GM18507 (cell line): Measurements from ENCODE around the gene R3HCC1L.

Experiments
- DNase-seq: peaks from one replicate; pipeline ENCODE4 v3.0.0; 2011; ENCODE audit warnings: low read depth; ENCODE audit not compliant: insufficient read length; ENCODE audit errors: extremely low spot score
- FAIRE-seq: peaks from 2 replicates; lab custom pipeline; 2011; peaks lifted over from hg19 to GRCh38; lab: Jason Lieb, UNC

Gene R3HCC1L

DNA sequence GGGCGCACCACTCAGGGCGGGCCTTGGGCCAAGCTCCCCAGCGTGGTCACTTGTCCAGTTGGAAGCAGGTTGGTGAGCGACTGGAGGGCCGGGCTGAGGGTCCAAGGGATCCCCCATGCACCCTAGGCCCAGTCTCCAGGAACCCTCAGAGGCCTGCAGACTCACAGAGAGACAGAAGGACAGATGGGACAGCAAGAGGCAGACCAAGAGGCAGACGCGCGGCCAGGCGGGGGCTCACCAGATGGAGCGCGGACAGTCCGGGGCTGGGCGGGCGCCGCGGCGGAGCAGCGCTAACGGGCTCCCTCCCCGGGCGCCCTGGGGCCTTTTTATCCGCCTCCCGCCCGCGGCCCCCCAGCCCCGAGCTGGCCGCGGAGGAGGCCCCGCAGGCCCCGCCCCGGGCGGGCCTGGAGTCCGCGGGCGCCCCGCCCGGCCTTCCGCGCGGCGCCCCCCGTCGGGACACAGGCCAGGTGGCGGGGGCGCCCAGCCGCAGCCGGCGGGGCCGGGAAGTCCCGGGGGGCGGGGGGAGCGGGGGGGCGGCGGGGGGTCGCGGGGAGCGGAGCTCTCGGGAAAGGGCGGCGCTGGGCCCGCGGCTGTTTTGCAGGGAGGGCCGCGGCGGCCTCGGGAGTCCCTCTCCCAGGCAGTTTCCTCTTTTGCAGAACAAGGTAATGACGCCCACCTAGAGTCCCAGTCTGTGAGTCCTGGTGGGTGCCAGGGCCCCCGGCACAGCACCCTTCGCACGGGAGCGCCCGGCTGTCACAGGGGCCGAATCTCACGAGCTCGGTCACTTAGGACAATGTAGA lies 133.6 kb downstream of the R3HCC1L start, which contains the start of gene LOXL4:
LOXL4 (minus strand) TSS at position 301 of the 800 bp plus-strand sequence. CDS start 5,175 bp downstream, outside the sequence.
- no peak for FAIRE-seq
- DNase-seq = no peak

DNA sequence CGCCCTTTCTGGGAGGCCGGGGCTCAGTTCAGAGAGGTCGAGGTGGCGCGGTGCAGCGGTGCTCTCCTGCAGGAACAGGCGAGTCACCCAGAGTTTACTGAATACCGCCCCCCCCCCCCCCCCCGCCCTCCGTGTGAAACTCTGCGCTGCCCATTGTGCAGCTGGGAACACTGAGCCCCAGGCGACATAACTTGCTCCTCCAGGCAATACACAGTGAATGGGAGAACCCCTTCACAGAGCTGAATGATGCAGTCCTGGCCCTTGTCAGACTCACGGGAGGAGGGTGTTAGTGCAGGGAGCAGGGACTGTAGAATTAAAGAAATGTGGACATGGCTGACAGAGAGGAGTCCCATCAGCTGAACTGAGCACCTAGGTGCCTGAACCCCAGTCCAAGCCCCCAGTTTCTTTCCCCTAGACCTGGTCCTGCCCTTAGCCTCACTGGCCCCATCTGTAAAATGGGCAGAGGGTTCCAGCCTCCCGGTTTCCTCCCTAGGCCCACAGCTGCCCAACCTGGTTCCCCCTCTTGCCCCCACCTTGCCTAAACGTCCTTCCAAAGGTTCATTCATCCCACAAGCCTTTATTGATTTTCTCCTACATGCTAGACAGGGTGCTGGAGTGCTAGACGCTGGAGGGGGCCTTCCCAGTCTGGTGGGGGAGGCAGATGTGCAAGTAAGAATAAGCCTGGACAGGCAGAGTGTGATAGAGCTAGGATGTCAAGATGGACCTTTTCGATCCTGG lies 134.4 kb downstream of the R3HCC1L start:
- no peak for FAIRE-seq
- DNase-seq = no peak

DNA sequence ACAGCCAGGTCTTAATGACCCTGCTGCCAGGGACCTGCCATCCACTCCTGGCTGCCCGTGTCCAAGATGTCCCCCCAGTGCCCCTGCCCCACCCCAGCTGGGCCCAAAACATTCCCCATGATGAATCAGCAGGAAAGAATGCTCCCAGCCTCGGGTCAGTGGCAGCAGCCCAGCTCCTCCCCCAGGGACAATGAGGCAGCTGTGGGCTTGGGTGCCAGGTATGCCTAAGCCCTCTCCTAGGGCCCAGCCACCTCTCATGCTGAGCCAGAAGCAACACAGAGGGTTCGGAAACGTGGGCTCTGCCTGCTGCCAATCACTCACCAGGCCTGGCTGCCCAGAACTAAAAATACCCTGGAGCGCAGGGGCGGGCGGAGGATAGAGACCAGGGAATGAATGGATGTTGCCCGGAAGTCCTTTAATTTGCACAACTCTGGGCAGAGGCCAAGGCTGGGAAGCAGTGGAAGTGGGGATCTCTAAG lies 135.0 kb downstream of the R3HCC1L start:
- FAIRE-seq (no peak), DNase-seq (no peak)

DNA sequence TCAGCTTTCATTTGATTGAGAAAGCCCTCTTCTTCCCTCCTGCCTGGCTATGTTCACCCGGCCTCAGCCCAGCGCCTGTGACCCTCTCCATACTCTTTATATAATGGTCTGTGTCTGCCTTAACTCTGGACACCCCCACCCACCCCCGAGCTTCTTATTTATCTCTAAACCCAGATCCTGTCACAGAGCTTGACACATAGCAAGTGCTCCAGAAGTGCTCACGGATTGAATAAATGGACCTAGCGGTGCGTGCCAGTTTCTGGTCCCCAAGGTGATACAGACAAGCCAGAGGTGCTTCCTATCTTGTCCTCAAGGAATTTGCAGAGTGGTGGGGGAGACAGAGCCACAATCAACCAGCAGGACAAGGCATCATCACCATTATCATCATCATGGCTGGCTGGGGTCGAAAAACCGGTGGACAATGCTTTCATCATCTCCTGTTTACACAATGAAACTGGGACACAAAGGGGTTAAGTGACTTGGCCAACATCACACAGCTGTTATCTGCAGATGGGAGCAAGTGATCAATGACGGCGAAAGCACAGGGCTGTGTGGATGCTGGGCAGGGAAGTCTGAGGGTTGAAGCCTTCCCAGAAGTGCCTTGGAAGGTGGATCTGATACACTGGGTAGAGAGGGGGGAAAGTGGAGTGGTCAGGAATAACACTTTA lies 135.8 kb downstream of the R3HCC1L start:
- DNase-seq (no peak), FAIRE-seq (no peak)

DNA sequence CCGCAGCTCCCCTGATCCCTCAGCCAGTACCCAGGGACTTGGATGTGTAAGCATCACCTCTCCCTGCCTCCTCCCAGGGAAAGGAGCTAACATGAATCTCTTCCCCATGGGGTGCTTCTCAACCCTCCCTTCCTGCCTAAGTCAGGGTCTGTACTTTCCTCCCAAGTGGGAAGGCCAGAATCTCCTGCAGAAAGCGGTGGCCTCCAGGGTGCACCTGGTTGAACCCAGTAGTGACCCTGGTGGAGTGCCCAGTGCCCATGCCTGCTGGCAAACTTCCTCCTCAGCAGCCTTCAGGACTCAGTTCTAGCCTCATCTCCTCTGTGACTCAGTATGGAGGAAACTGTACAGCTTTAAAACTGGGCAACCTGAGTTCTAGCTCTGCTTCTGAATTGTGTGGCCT lies 136.3 kb downstream of the R3HCC1L start:
- DNase-seq (no peak), FAIRE-seq (no peak)

DNA sequence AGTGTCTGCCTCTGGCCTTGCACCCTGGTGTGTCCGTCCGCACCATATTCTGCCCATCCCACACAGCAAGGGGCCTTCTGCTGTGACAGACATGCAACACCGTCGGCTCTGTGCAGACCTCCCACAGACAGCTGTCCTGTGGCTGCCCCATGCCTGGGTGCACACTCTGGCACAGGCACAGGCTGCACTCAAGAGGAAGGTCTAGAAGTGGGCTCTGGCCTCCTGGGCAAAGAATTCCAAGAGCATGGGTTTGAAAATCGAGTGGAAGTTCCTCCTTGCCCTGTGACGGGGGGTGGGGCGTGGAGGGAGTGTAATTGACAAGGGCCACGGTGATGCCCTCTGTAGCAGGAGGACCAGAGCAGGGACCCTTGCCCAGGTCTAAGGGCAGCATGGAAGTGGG lies 137.8 kb downstream of the R3HCC1L start:
- FAIRE-seq = no peak
- no peak for DNase-seq

DNA sequence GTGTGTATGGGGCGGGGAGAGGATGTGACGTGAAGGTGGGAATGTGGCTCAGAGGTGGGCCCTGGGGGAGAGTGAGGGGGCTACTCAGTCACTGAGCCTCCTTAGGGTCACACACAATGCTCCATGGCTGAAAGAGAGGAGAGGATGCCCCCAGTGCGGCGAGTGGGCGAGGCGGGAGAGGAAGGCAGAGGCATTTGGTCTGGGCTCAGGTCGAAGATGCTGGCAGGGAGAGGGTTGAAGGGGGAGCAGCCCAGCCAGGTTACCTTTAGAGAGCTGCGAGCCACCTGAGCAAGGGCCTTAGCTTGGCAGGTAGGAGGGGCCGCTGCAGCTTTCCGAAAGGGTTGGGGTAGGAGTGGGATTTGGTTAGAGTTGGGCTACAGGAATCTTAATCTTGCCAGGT lies 138.2 kb downstream of the R3HCC1L start:
- DNase-seq (no peak), FAIRE-seq (no peak)

DNA sequence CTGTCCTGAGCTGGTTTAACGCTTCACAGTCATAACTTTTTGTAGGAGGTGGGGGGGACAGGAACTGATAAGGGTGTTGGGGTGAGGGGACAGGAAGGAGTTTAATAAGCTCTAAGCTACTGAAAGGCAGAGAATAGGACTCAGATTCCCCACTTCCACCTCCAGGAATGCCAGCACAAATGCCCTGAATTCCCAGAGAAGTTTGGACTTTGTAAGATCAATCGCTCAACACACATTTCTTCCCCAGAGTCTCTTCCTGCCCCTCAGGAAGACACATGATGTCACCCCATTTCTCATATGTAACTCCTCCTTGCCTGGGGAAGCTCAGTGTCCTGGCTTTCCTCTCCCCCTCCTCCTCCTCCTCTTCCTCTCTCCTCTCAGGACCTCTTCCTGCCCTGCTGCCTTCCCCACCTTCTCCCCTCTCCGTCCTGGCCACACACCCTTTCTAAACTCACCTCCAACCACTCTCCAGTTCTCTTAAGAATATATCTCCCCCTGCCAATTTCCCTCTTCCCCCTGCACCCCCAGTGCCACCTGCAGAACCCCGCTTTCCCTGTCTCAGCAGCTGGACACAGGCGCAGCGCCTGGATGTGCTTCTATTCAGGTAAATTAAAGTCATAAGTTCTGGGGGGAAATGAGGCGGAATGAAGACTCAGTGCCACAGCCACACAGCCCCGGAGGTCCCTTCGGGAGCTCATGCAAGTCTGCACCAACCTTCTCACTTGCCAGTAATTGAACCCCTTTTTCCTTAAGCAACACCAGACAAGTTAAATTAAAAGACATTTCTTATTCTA lies 138.8 kb downstream of the R3HCC1L start:
- no peak for FAIRE-seq
- no peak for DNase-seq

DNA sequence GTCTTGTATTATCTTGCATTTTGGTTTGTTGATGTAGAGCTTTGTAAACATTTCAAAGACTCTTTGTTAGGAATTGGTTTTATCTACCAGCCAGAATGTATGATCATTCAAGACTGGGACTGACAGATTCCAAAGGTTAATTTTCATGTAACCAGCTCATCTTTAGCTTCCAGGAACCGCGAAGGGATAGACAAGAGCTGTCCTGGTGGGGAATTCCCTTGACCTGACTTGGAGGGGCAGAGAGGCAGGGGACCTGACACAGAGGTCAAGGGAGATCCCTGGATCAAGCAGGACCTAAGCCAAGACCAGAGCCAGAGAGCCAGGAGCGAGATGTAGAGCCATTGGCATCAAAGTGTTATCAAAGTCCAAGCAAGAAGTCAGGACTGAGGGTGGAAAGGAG lies 140.1 kb downstream of the R3HCC1L start:
- FAIRE-seq (no peak), DNase-seq (no peak)

DNA sequence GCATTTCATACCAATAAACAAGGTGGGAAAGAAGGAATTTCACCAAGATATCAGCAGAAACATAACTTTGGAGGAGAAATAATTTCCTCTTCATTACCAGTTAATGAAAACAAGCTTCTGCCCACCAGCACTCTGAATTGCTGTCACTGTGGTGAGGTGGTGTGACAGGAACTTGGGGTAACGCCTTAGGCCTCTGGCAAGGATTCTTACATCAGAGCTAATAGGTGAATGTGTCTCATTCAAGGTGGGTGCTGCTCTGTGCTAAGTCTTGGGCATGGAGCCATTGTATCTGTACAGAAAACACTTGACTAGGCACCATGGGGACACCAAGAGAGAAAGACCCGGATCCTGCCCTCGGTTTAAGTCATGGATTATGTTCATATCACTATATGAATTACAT lies 141.9 kb downstream of the R3HCC1L start:
- FAIRE-seq = no peak
- no peak for DNase-seq

DNA sequence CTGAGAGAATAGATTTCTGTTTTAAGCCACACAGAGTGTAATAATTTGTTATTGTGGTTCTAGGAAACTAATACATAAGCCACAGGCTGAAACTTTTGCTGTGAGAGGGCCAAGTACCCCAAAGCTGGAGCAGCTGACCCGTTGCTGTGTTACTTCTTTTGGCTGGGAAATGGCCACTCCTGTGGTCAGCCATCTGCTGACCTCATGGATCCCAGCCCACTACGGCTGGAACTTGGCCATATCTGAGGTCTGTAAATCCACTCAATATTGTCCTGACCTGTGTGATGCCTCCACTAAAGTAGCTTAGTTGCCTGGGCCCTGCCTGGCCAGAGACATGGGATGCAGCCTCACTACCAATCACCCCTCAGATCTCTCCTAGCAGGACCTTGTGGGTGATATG lies 151.0 kb downstream of the R3HCC1L start:
- FAIRE-seq (no peak), DNase-seq (no peak)

DNA sequence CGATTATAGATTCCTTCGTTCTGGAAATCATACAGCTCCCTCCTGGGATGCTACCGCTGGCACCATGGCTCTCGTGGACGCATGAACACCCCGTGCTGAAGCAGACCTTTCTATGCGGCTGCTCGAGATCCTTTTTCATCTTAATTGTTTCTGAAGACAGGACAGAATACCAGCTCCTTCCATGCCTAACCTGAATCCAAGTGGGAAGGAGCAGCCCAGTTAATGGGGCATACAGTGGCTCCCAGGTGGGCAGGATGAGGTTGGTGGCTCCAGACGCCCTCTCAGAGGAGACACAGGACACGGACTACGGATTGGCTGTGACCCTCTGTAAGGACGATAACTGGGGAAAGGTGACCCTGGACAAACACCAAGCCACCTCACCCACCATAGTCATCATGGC lies 152.0 kb downstream of the R3HCC1L start:
- DNase-seq (no peak), FAIRE-seq (no peak)

DNA sequence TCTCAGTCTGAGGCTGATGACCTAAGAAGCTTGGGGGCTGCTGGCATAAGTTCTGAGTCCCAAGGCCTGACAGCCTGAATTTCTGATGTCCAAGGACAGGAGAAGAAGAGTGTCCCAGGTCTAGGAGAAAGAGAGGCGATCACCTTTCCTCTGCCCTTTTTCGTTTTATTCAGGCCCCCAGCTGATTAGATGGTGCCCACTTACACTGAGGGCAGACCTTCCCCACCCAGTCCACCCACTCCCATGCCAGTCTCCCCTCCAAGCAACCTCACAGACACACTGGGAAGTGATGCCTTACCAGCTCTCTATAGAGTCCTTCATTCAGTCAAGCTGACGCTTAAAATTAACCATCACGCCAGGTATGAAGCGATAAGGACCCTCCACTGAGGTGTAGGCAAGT lies 152.9 kb downstream of the R3HCC1L start:
- DNase-seq (no peak), FAIRE-seq (no peak)

DNA sequence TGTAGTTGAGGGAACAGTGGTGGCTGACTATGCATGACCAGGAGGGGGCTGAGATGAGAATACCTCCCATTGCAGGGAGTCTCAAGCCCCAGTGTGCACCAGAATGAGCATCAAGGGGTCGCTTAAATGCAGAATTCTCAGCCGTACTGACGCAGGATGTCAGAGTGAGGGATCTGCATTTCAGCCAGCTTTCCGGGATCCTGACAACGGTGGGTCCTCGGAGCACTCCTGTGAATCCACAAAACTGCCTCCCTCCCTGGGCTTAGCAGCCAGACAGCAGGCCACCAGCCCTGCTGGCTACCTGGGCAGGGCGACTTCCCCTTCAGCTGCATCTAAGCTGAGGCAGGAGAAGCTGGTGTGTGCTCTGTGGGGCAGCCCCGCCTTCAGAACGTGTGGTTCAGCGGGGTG lies 155.3 kb downstream of the R3HCC1L start:
- DNase-seq (no peak), FAIRE-seq (no peak)

DNA sequence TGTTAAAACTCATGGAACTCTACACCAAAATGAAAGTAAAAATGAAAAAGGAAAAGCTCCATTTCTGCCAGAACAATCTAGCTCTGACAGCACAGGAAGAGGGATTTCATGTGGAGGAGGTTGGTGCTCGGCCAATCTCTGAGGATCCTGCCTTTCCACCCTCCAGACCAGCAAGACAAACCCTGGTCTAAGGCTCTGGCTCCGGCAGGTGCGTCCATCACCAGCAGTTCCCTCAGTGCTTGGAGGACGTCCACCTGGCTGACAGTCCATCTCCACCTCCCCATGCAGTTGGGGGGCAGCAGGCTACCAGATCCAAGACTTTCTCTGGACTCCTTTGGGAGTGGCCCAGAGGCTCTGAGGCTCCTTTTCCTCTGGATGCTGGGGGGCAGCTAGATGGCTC lies 158.5 kb downstream of the R3HCC1L start:
- DNase-seq (no peak), FAIRE-seq (no peak)

DNA sequence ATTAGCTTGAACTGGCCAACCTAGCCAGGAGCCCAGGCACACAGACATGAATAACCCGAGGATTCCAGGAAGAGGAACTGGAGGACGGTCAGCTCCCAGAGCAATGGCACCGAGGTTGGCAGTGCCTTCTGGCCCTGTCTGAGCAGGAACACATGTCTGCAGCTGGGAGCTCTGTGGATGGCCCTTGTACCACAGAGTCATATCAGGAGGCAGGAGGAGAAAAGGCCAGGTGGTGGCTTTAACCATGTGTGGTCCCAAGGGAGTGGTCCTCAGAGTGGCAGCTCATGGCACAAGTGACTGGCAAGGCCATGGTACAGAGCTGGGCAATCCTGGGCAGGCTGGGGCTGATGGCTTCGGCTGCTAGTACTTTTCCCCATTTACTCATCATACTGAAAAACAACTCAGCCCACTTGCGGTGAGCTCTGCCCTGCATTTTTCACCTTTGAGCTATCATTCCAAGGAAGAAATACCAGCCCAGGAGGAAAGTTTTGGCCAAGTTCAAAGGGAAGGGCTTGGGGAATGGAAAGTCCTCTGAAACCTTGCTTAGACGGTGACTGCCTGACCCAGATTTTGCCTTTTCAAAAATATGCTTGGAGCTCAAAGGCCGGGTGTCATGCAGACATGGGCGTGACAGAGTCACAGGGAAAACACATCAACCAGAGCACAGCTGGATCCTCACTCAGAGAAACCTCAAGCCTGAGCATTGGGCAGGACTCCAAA lies 159.3 kb downstream of the R3HCC1L start:
- FAIRE-seq = no peak
- no peak for DNase-seq

DNA sequence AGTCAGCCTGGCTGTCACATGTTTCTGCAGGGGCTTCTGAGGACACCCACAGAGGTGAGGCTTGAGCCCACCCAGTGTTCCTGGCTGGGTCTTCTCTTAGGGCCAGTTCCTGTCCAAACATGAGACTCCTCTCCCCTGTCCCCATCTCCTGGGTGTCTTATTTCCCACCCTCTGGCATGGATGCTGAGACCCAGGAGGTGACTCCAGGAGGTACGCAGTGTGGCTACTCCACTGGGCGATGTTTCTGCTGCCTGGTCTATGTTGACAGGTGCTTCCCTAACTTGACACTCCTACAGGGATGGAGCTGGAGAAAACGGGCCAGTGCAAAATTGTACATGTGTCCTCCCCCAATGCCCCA lies 159.8 kb downstream of the R3HCC1L start:
- DNase-seq = no peak
- FAIRE-seq = no peak
